Measurements from ENCODE around the gene TOE1.

The TOE1 gene

GRCh38 chr1:45300669-45300997 lies 39.3 kb upstream of the TOE1 start:
- H3K36me3 ChIP-seq, result no peaks in the 10 kb centered on the region
- H3K27me3 ChIP-seq (ENCODE audit: insufficient read depth, low read depth, severe bottlenecking), result no peaks in the 10 kb centered on the region
- DNase-seq, result no peak
- H3K9me3 ChIP-seq (ENCODE audit: severe bottlenecking), result no peaks in the 10 kb centered on the region
- H3K27ac ChIP-seq, result no peak overlapping the region
- TF ChIP-seq CTCF (IDR thresholded peaks at IDR 0.05; ENCODE audit: low read depth, low read length), result no peak
- no peak overlapping the region for H3K4me3 ChIP-seq (ENCODE audit: low read depth, low read length)

GRCh38 chr1:45302505-45303150 lies 37.3 kb upstream of the TOE1 start:
- H3K36me3 ChIP-seq, result no peaks in the 10 kb centered on the region
- no peak for TF ChIP-seq CTCF (IDR thresholded peaks at IDR 0.05; ENCODE audit: low read depth, low read length)
- peak overlapping the region; percentile 77 for H3K4me3 ChIP-seq (ENCODE audit: low read depth, low read length)
- H3K9me3 ChIP-seq (ENCODE audit: severe bottlenecking), result no peaks in the 10 kb centered on the region
- no peaks in the 10 kb centered on the region for H3K27me3 ChIP-seq (ENCODE audit: insufficient read depth, low read depth, severe bottlenecking)
- DNase-seq, result no peak
- H3K27ac ChIP-seq, result peak overlapping the region; percentile 81

- H3K27ac ChIP-seq, result peak overlapping the region; percentile 86
- H3K36me3 ChIP-seq, result no peaks in the 10 kb centered on the region
- peak; percentile 98 for DNase-seq
- no peaks in the 10 kb centered on the region for H3K9me3 ChIP-seq (ENCODE audit: severe bottlenecking)
- peak; percentile 85 for TF ChIP-seq CTCF (IDR thresholded peaks at IDR 0.05; ENCODE audit: low read depth, low read length)
- H3K27me3 ChIP-seq (ENCODE audit: insufficient read depth, low read depth, severe bottlenecking), result no peaks in the 10 kb centered on the region
- H3K4me3 ChIP-seq (ENCODE audit: low read depth, low read length), result peak overlapping the region; percentile 77
Observed at GRCh38 chr1:45303520-45304310, 36.3 kb upstream of the TOE1 start.

GRCh38 chr1:45304311-45305081 lies 35.5 kb upstream of the TOE1 start:
- no peak for DNase-seq
- no peaks in the 10 kb centered on the region for H3K36me3 ChIP-seq
- no peak for TF ChIP-seq CTCF (IDR thresholded peaks at IDR 0.05; ENCODE audit: low read depth, low read length)
- H3K27me3 ChIP-seq (ENCODE audit: insufficient read depth, low read depth, severe bottlenecking), result no peaks in the 10 kb centered on the region
- H3K4me3 ChIP-seq (ENCODE audit: low read depth, low read length), result peak overlapping the region; percentile 77
- H3K9me3 ChIP-seq (ENCODE audit: severe bottlenecking), result no peaks in the 10 kb centered on the region
- peak overlapping the region; percentile 86 for H3K27ac ChIP-seq

- DNase-seq, result no peak
- Histone ChIP-seq H3K4me3 (ENCODE audit: low read depth, low read length) (no peak overlapping the region), H3K9me3 (ENCODE audit: severe bottlenecking) (no peaks in the 10 kb centered on the region), H3K27me3 (ENCODE audit: insufficient read depth, low read depth, severe bottlenecking) (no peaks in the 10 kb centered on the region), H3K27ac (no peak overlapping the region), H3K36me3 (no peaks in the 10 kb centered on the region)
- no peak for TF ChIP-seq CTCF (IDR thresholded peaks at IDR 0.05; ENCODE audit: low read depth, low read length)
Observed at GRCh38 chr1:45305231-45305630, 34.7 kb upstream of the TOE1 start.

Data from WERI-Rb-1 (cell line).